Measurements from ENCODE around the gene CACNG1.

The CACNG1 gene

DNA sequence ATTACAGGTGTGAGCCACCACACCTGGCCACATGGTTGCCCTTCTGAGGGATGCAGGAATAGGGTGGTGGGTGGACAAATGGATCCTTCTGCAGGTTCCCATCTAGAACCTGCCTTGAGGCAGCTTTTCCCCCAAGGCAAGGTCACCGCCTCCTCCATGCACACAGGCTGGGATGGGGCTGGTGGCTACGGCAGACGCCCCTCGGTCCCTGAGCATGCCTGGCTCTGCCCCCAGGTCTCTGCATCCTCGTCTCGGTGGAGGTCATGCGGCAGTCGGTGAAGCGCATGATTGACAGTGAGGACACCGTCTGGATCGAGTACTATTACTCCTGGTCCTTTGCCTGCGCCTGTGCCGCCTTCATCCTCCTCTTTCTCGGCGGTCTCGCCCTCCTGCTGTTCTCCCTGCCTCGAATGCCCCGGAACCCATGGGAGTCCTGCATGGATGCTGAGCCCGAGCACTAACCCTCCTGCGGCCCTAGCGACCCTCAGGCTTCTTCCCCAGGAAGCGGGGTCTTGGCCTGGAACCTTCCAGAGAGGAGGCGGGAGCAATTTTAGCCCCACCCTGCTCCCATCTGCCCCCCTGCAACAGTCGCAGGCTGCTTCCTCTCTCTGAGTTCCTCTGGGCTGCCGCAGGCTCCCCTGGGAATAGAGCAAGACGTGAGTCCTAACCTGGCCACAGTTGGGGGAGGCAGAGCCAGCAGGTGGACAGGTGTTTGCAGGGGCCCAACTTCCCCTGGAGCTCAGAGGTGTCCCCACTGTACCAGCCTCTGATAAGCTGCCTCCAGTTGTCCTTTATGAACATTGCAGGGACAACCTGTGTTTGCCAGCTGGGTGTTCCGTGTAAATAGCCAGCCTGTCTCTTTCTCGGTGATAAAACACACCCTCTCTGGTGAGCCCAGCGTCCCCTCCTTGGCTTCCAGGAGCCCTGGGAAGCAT lies 11.7 kb downstream of the CACNG1 start:
- TF ChIP-seq, protein P1, sequence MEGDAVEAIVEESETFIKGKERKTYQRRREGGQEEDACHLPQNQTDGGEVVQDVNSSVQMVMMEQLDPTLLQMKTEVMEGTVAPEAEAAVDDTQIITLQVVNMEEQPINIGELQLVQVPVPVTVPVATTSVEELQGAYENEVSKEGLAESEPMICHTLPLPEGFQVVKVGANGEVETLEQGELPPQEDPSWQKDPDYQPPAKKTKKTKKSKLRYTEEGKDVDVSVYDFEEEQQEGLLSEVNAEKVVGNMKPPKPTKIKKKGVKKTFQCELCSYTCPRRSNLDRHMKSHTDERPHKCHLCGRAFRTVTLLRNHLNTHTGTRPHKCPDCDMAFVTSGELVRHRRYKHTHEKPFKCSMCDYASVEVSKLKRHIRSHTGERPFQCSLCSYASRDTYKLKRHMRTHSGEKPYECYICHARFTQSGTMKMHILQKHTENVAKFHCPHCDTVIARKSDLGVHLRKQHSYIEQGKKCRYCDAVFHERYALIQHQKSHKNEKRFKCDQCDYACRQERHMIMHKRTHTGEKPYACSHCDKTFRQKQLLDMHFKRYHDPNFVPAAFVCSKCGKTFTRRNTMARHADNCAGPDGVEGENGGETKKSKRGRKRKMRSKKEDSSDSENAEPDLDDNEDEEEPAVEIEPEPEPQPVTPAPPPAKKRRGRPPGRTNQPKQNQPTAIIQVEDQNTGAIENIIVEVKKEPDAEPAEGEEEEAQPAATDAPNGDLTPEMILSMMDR (IDR thresholded peaks at IDR 0.05; ENCODE audit: insufficient read depth, missing control alignments), result no peak
- FAIRE-seq (no peak), DNase-seq (ENCODE audit: insufficient read length, low spot score) (no peak)

DNA sequence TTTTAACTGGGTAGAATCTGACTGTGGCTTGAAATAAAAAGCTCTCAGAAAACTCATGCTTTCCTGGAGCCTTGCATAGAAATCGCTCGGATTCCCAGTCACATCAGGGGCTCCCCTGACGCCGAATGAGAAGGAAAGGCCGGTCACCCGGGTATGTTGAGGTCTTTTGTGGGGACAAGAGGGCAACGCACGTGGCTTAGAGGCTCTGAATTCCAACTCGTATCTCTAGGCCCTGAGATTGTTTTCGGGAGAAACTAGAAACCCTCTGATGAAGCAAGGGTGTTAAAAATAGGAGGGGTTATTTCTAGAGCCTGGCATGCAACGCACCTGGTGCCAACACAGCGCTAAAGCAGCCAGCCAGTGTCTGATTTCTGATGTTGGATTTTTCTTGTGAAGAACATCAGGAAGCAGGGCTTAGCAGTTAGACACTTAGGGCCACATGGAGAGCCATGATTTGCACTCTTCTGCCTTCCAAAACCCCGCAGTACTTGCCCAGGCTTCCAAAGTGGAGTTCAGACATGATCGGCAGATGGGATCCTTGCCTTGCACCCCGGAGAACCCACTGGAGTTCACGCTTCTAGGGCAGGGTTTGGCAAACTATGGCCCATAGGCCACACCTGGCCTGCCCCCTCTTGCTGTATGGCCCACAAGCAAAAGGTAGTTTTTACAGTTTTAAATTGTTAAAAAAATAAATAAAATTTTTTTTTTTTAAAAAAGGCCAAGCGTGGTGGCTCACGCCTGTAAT lies 12.6 kb downstream of the CACNG1 start:
- DNase-seq (ENCODE audit: insufficient read length, low spot score) (no peak), FAIRE-seq (no peak)
- TF ChIP-seq, protein P1 (IDR thresholded peaks at IDR 0.05; ENCODE audit: insufficient read depth, missing control alignments), result no peak

DNA sequence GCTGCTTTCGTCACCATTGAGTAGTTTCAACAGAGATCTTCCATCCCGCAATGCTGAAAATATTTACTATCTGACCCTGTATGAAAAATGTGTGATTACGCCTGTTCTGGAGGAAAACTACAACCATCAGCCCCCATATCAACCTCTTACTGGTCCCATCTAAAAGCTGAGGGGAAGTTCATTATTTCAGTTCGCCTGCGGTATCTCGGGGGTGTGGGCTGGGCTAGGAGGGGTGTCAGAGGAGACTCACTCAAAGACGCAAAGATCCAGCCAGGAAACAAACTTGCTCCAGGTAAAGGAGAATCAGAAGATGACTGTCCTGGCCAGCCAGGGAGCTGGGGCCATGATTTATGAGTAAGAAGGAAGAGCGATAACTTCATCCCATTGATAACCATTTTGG lies 13.7 kb downstream of the CACNG1 start:
- DNase-seq (ENCODE audit: insufficient read length, low spot score) (no peak), FAIRE-seq (no peak)
- TF ChIP-seq, protein P1 (IDR thresholded peaks at IDR 0.05; ENCODE audit: insufficient read depth, missing control alignments), result no peak

DNA sequence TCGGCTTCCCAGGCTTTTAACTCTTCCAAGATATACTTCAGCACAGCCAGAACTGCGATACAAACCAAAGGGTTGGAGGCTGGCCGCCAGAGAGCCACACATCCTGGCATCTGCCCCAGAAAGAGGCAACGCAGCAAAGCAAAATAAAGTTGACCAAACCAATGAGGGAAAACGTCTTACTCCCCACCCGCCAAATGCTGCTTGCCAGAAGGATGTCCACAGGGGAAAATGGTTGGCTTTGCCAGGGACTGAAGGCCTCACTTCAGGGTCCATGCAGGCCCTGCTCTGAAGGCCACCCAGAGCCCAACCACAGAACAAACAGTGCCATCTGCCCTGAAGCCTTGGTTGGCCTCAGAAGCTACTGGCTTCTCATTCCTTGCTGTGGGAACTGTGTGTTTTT lies 15.0 kb downstream of the CACNG1 start:
- DNase-seq (ENCODE audit: insufficient read length, low spot score) (no peak), FAIRE-seq (no peak)
- TF ChIP-seq, protein P1 (IDR thresholded peaks at IDR 0.05; ENCODE audit: insufficient read depth, missing control alignments), result no peak

DNA sequence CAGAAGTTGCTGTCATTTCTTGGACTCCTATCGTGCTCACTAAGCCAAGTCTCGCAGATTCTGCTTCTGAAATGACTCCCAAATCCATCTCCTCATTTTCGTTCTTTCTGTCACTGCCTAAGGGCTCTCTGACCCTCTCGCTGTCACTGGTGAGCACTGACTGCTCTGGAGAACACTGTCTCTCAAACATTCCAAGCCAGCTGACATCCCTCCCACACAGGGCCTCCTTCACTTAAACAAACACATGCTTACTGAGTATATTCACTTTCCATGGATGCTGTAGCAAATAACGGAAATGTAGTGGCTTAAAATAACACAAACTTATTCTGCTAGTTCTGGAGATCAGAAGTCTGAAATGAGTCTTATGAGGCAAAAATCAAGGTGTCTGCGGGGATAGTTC lies 18.8 kb downstream of the CACNG1 start:
- TF ChIP-seq, protein P1 (IDR thresholded peaks at IDR 0.05; ENCODE audit: insufficient read depth, missing control alignments), result no peak
- no peak for FAIRE-seq

DNA sequence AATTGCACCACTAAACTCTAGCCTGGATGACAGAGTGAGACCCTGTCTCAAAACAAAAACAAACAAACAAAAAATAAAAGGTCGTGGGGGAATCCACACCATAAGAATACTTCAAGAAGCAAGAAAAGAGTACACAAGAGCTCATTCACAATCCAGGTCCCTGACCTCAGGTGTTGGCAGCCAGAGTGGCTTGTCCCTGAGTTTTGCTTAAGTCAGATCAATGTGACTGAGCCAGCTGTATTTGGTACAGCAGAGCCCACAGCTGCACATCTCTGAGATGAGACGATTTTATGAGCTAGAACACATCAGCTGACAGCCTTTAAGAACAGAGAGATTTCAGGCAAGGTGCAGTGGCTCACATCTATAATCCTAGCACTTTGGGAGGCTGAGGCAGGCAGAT lies 22.4 kb downstream of the CACNG1 start:
- DNase-seq (ENCODE audit: insufficient read length, low spot score) (no peak), FAIRE-seq (no peak)
- TF ChIP-seq, protein P1 (IDR thresholded peaks at IDR 0.05; ENCODE audit: insufficient read depth, missing control alignments), result no peak

More for the DNA sequence above, 18.8 kb downstream of the CACNG1 start:
- DNase-seq (ENCODE audit: insufficient read length, low spot score), result no peak

All from D721Med (cell line).